ENCODE data around the gene TMSB15B. TPM values are rescaled to one million over a fixed set of nuclear protein-coding genes. Genes with fewer than 3 reads are reported as not detected.
A peak's percentile ranks its signal among the peaks of the same experiment; 100 is the strongest.
"Not testable (repeated sequence)": the region's sequence is repeated elsewhere in the genome, so short reads cannot be mapped to it uniquely, and the experiment has no call there.

The TMSB15B gene
- 1 to 10 TPM; 2.7 to 3.0 TPM for total RNA-seq

DNA sequence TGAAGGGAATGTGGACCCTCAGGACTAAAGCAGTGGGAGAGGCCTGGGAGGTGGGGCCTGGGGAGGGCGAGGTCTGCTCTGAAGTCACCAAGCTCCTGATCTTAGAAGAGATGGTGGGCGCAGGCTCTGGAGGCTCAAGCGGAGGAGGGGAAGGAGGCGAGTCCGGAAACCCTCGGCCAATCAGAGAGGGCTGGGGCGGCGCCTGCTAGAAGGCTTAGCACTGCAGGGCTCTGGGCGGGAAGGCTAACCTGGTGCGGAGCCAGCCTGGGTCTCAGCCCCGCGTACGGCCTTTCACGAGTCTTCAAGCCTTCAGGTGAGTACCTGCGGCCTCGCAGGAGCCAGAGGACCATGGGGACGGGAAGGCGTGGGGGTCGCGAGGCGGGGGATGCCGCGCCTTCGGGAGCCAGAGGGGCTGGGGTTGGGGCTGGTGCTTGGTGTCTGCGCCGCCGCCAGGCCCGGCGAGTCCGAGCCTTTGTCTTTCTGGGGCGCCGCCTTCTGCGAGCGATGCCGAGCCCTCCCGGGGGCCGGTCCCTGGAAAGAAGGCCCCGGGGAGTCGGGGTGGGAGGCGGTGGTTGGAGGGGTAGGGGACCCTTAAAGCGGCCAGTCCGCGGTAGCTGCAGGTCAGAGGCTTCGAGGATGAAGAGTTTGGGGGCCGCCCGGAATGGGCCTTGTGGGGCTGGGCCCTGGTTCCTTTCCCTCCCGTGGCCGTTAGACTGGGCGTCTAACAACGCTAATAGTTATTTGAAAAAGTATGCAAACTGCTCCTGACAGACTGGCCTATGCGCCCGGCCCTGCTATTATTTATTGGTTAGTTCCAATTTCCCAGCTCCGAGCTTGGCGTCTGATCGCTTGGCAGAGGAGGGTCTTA, at the start of gene TMSB15B:
Gene TMSB15B (plus strand): TSS at position 217 of the 868 bp plus-strand sequence.
- H3K27ac ChIP-seq; H3K36me3 ChIP-seq; H3K27me3 ChIP-seq; DNase-seq; H3K9me3 ChIP-seq; H3K4me3 ChIP-seq; H3K9ac ChIP-seq (ENCODE audit: low read depth in 2 of 2, low read length in 2 of 2); H3K4me1 ChIP-seq; intact Hi-C loops (cut with DNase I): not testable (repeated sequence)

DNA sequence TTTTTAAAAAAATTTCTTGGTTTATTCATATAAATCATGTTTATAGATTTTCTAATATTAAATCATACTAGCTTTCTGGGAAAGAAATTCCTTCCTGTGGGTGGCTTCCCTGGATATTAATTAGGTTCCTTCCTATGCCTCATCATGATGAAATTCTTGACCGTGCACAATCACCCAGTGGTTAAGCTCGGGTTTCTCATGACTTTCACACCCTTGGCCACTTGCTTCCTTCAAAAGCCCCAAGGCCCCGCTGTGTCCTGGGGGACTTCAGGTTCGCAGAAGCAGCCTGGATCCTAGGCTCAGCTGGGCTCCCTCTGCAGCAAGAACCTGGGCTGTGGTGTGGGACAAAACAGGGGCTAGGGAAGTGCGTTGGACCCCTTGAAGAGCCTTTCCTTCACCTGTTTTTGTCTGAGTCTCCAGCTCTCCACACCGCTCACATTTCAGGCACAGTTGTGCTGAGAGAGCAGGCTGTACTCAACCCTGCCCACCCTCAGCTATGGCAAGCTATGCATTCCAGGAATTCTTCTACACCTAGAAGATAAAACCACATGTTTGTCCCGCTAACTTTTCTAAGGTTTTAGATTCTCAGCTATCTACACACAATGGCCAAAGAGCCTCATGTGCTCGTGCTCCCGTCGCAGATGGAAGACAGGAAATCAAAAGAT, 48.9 kb upstream of the TMSB15B start:
- H3K9ac ChIP-seq (ENCODE audit: low read depth in 2 of 2, low read length in 2 of 2), result no peak overlapping the region
- TF ChIP-seq, protein P1, sequence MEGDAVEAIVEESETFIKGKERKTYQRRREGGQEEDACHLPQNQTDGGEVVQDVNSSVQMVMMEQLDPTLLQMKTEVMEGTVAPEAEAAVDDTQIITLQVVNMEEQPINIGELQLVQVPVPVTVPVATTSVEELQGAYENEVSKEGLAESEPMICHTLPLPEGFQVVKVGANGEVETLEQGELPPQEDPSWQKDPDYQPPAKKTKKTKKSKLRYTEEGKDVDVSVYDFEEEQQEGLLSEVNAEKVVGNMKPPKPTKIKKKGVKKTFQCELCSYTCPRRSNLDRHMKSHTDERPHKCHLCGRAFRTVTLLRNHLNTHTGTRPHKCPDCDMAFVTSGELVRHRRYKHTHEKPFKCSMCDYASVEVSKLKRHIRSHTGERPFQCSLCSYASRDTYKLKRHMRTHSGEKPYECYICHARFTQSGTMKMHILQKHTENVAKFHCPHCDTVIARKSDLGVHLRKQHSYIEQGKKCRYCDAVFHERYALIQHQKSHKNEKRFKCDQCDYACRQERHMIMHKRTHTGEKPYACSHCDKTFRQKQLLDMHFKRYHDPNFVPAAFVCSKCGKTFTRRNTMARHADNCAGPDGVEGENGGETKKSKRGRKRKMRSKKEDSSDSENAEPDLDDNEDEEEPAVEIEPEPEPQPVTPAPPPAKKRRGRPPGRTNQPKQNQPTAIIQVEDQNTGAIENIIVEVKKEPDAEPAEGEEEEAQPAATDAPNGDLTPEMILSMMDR (IDR thresholded peaks at IDR 0.05), result no peak
- no peaks in the 10 kb centered on the region for H3K36me3 ChIP-seq
- no peaks in the 10 kb centered on the region for H3K9me3 ChIP-seq
- intact Hi-C loops (cut with DNase I), result no loop called here
- no peaks in the 10 kb centered on the region for H3K27me3 ChIP-seq
- H3K4me1 ChIP-seq, result no peaks in the 10 kb centered on the region
- no peak overlapping the region for H3K4me3 ChIP-seq
- no peak overlapping the region for H3K27ac ChIP-seq
- no peak for DNase-seq

DNA sequence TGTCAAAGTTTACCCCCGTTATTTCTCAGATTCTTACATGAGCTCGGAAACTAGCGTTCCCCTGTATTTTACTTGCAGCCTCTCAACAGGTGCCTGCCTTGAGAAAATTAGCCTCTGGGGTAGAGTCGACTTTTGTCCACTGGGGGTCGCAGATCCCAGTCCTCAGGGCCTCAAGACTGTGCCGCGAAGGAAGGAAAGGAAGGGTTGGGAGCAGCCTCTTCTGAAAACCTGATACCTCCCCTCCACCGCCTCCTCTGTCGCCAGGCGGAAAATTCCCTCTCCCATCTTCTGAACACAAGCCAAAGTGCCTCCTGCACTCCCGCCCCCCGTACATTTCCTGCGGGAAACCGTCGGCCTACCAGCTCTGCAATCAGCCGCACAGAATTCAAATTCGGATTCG, 44.4 kb upstream of the TMSB15B start:
- H3K9me3 ChIP-seq, result no peaks in the 10 kb centered on the region
- DNase-seq, result peak; percentile 59
- H3K9ac ChIP-seq (ENCODE audit: low read depth in 2 of 2, low read length in 2 of 2), result peak overlapping the region in 1 of 2 donors; percentile 58
- peak overlapping the region; percentile 42 for H3K4me3 ChIP-seq
- TF ChIP-seq, protein P1 (IDR thresholded peaks at IDR 0.05), result peak; percentile 27
- no peaks in the 10 kb centered on the region for H3K4me1 ChIP-seq
- no peaks in the 10 kb centered on the region for H3K36me3 ChIP-seq
- intact Hi-C loops (cut with DNase I), result no loop called here
- no peaks in the 10 kb centered on the region for H3K27me3 ChIP-seq
- H3K27ac ChIP-seq, result no peak overlapping the region

DNA sequence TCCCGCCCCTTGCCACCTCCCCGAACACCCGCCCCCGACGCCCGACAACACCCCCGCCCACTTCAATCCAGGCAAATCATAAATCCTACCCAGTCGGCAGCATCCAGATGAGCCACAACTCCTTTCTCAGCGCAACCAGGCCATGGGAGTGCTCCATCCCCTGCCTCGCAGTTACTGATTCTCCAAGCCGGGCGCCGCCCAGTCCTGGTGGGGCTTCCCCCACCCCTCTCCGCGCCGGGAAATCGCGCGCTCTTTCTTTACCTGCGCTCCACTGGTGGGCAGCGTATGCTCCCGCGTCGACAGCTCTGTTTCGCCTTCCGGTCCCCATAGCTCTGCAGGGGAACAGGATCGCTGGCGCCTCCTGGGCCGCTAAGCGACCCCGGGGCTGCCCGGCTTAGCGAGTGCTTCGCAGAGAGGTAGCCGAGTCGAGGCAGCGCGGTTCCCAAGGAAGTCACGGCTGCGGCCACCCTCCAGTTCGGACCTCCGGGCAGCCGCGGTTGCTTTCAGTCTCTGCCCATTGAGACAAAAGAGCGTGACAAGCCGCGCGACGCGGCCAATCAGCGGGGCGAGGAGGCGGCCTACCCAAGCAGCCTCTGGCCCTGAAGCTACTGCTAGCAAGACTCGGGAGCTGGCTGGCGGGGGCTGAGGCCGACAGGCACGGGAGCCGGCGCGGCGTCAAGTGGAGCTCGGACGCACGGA, 43.7 kb upstream of the TMSB15B start:
- no peaks in the 10 kb centered on the region for H3K4me1 ChIP-seq
- H3K9ac ChIP-seq (ENCODE audit: low read depth in 2 of 2, low read length in 2 of 2), result peak overlapping the region; percentile 58 to 63
- no peaks in the 10 kb centered on the region for H3K36me3 ChIP-seq
- H3K27ac ChIP-seq, result peak overlapping the region; percentile 30
- TF ChIP-seq, protein P1 (IDR thresholded peaks at IDR 0.05), result no peak
- no peaks in the 10 kb centered on the region for H3K9me3 ChIP-seq
- H3K4me3 ChIP-seq, result peak overlapping the region; percentile 42
- intact Hi-C loops (cut with DNase I), result no loop called here
- peak; percentile 68 for DNase-seq
- H3K27me3 ChIP-seq, result no peaks in the 10 kb centered on the region

DNA sequence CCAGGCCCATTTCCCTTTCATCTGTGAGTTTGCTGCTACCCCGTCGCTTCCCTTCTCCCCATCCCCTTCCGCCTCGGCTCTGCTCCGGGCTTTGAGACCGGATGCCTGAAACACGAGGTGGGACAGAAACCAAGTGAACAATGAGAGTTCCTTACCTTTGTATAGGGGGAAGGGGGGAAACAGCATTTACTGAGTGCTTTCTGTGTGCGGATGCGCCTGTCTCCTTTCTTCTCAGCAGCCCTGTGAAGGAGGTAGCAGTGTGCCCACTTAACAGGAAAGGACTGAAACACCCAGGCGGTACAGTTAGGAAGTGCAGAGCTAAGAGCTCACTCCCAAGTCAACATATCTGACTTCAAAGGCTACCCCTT, 43.2 kb upstream of the TMSB15B start:
- no peaks in the 10 kb centered on the region for H3K27me3 ChIP-seq
- H3K27ac ChIP-seq, result peak overlapping the region; percentile 30
- H3K4me1 ChIP-seq, result no peaks in the 10 kb centered on the region
- peak overlapping the region; percentile 13 to 54 for H3K9ac ChIP-seq (ENCODE audit: low read depth in 2 of 2, low read length in 2 of 2)
- H3K36me3 ChIP-seq, result no peaks in the 10 kb centered on the region
- H3K4me3 ChIP-seq, result peak overlapping the region; percentile 42
- no peaks in the 10 kb centered on the region for H3K9me3 ChIP-seq
- intact Hi-C loops (cut with DNase I), result no loop called here
- TF ChIP-seq, protein P1 (IDR thresholded peaks at IDR 0.05), result no peak
- DNase-seq, result peak; percentile 41

DNA sequence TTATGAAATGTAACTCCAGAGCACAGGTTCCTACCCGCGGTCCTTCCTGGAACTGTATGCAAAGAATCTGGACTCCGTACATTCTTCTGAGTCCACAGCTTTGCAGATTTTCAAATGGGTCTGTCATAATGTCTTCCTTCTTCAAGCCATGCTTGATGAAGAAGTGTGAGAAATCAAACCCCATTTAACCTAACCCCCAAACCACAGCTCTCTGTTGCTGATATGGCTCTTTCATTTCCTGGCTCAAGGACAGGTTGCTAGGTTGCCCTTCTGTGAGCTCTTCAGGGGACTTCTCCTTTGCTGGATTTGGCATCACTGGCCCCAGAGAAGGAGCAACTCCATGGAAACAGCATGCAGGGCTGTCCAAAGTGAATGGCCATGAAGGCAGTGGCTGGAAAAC, 41.9 kb upstream of the TMSB15B start:
- DNase-seq; H3K9ac ChIP-seq (ENCODE audit: low read depth in 2 of 2, low read length in 2 of 2); intact Hi-C loops (cut with DNase I); H3K9me3 ChIP-seq; H3K4me1 ChIP-seq; H3K27me3 ChIP-seq; H3K36me3 ChIP-seq; H3K4me3 ChIP-seq; H3K27ac ChIP-seq: not testable (repeated sequence)

Measured in colonic mucosa (tissue), 4 donors.